ENCODE results near the gene RNF150. TPM values are rescaled to one million over a fixed set of nuclear protein-coding genes. Genes with fewer than 3 reads are reported as not detected.
"Not testable (repeated sequence)": the region's sequence is repeated elsewhere in the genome, so short reads cannot be mapped to it uniquely, and the experiment has no call there.

Gene RNF150
- polyA plus RNA-seq, 2 of the 4 experiments (the other 2 are of a cell fraction), result 0.21 to 0.34 TPM

GRCh38 chr4:141054446-141054845, 78.8 kb downstream of the RNF150 start:
- no peaks in the 10 kb centered on the region for H3K4me1 ChIP-seq
- ATAC-seq (no peak), FAIRE-seq (no peak), DNase-seq (ENCODE audit: low read depth in 1 of 2, low spot score in 1 of 2) (no peak)
- H3K9me3 ChIP-seq, result 0 out of 3 replicates have a peak, but pooled peaks cover 6% of the 10 kb centered on the region
- POLR2A ChIA-PET, result no interaction called here
- TF ChIP-seq HES2 (IDR thresholded peaks at IDR 0.05) (no peak), EHMT2 (IDR thresholded peaks at IDR 0.05; ENCODE audit: low read depth) (no peak), HMGXB4 (CRISPR knock-in tag; IDR thresholded peaks at IDR 0.05; ENCODE audit: borderline replicate concordance) (no peak), REST (IDR thresholded peaks at IDR 0.05) (no peak), MAX (IDR thresholded peaks at IDR 0.05) (no peak), KDM5A (IDR thresholded peaks at IDR 0.05) (no peak), NPAS2 (CRISPR knock-in tag; IDR thresholded peaks at IDR 0.05; ENCODE audit: borderline replicate concordance) (no peak), RAD21 (conservative IDR thresholded peaks at IDR 0.05 in 1 of 2, IDR thresholded peaks at IDR 0.05 in 1 of 2) (no peak), RNF2 (IDR thresholded peaks at IDR 0.05; ENCODE audit: borderline replicate concordance, low read depth) (no peak), GATA3 (IDR thresholded peaks at IDR 0.05; ENCODE audit: borderline replicate concordance) (no peak)
- no peak overlapping the region for H3K4me3 ChIP-seq
- H3K27ac ChIP-seq, result no peak overlapping the region
- CTCF ChIA-PET, result no interaction called here
- 29% methylated on average over 2 of the region's 2 CpGs for WGBS (ENCODE audit: missing lambda C conversion rate)
- no peak overlapping the region for H3K4me2 ChIP-seq

GRCh38 chr4:141050999-141051398, 82.3 kb downstream of the RNF150 start:
- POLR2A ChIA-PET; ATAC-seq; H3K9me3 ChIP-seq; FAIRE-seq; H3K27ac ChIP-seq; CTCF ChIA-PET; H3K4me1 ChIP-seq; H3K4me3 ChIP-seq; H3K4me2 ChIP-seq; DNase-seq (ENCODE audit: low read depth in 1 of 2, low spot score in 1 of 2): not testable (repeated sequence)
- TF ChIP-seq ZFP36 (IDR thresholded peaks at IDR 0.05; ENCODE audit: borderline replicate concordance, partially characterized antibody), result peak; percentile 86
- no CpG with 5 or more reads among the region's 1 CpG for WGBS (ENCODE audit: missing lambda C conversion rate)

GRCh38 chr4:141047228-141047884, 85.9 kb downstream of the RNF150 start:
- 24% methylated on average over 7 of the region's 7 CpGs for WGBS (ENCODE audit: missing lambda C conversion rate)
- Histone ChIP-seq H3K4me3 (no peak overlapping the region), H3K27ac (no peak overlapping the region), H3K4me2 (no peak overlapping the region), H3K9me3 (0 out of 3 replicates have a peak, but pooled peaks cover 6% of the 10 kb centered on the region), H3K4me1 (no peaks in the 10 kb centered on the region)
- no peak for DNase-seq (ENCODE audit: low read depth in 1 of 2, low spot score in 1 of 2)
- no peak for ATAC-seq
- no peak for FAIRE-seq
- ChIA-PET POLR2A (no interaction called here), CTCF (interaction anchor here (0.7 kb wide), 1 partner anchor 17 kb away, joined by 3 read pairs; no protein-coding TSS in a partner anchor)
- TF ChIP-seq RAD21 (conservative IDR thresholded peaks at IDR 0.05 in 1 of 2, IDR thresholded peaks at IDR 0.05 in 1 of 2) (no peak), E2F6 (IDR thresholded peaks at IDR 0.05; ENCODE audit: borderline replicate concordance, low read depth) (no peak), HOXB13 (CRISPR knock-in tag; IDR thresholded peaks at IDR 0.05; ENCODE audit: low read depth) (no peak), ZFP36 (IDR thresholded peaks at IDR 0.05; ENCODE audit: borderline replicate concordance, partially characterized antibody) (no peak), RFX5 (IDR thresholded peaks at IDR 0.05) (no peak), KDM5A (IDR thresholded peaks at IDR 0.05) (no peak), BCL3 (IDR thresholded peaks at IDR 0.05) (no peak), HEYL (CRISPR knock-in tag; IDR thresholded peaks at IDR 0.05) (no peak), MAFK (IDR thresholded peaks at IDR 0.05; ENCODE audit: partially characterized antibody) (no peak), HMGXB4 (CRISPR knock-in tag; IDR thresholded peaks at IDR 0.05; ENCODE audit: borderline replicate concordance) (no peak), CTCF (IDR thresholded peaks at IDR 0.05) (no peak)

All from A549 (cell line).